Chondrocyte (in vitro differentiated cells): ENCODE measurements around the gene NCF4. TPM values are rescaled to one million over a fixed set of nuclear protein-coding genes. Genes with fewer than 3 reads are reported as not detected.

Source experiments
- DNase-seq: peaks from one replicate; pipeline ENCODE4 v3.0.0; 2021; ENCODE audit warnings: mixed read lengths, low spot score
- H3K27ac Mint-ChIP-seq: one replicate; pipeline ENCODE4 v1.8.0; 2021; ENCODE audit warnings: mild to moderate bottlenecking, moderate library complexity, mixed read lengths; ENCODE audit not compliant: unreplicated experiment
- H3K27me3 Mint-ChIP-seq: 2 replicates; pipeline ENCODE4 v1.8.0; 2021; ENCODE audit warnings: low read depth, mixed read lengths
- H3K36me3 Mint-ChIP-seq: 2 replicates; pipeline ENCODE4 v1.8.0; 2021; ENCODE audit warnings: low read depth, mixed read lengths
- H3K4me1 Mint-ChIP-seq: 2 replicates; pipeline ENCODE4 v1.8.0; 2021; ENCODE audit warnings: low read depth, mild to moderate bottlenecking, mixed read lengths
- H3K4me3 Mint-ChIP-seq: one replicate; pipeline ENCODE4 v1.8.0; 2021; ENCODE audit warnings: mild to moderate bottlenecking, moderate library complexity, mixed read lengths; ENCODE audit not compliant: unreplicated experiment
- H3K9me3 Mint-ChIP-seq: 2 replicates; pipeline ENCODE4 v1.8.0; 2021; ENCODE audit warnings: low read depth, mixed read lengths
- total RNA-seq: library from RNA; stranded (reverse); gene quantifications from 3 replicates; pipeline ENCODE4 v1.2.1, GENCODE V29; 2021
- TF ChIP-seq, protein P1 (sequence below): fragments of 200-600 bp; sonication (generic); IDR thresholded peaks from 2 replicates; pipeline ENCODE4 v1.5.0; 2021; ENCODE audit warnings: antibody characterized with exemption, mild to moderate bottlenecking, moderate library complexity

NCF4 gene
- total RNA-seq, 1 donor from 2014 or later = not detected

GRCh38 chr22:36886016-36886415, 25.2 kb downstream of the NCF4 start:
- peaks cover 11% of the 10 kb centered on the region for H3K9me3 Mint-ChIP-seq
- no peaks in the 10 kb centered on the region for H3K4me1 Mint-ChIP-seq
- TF ChIP-seq, protein P1, sequence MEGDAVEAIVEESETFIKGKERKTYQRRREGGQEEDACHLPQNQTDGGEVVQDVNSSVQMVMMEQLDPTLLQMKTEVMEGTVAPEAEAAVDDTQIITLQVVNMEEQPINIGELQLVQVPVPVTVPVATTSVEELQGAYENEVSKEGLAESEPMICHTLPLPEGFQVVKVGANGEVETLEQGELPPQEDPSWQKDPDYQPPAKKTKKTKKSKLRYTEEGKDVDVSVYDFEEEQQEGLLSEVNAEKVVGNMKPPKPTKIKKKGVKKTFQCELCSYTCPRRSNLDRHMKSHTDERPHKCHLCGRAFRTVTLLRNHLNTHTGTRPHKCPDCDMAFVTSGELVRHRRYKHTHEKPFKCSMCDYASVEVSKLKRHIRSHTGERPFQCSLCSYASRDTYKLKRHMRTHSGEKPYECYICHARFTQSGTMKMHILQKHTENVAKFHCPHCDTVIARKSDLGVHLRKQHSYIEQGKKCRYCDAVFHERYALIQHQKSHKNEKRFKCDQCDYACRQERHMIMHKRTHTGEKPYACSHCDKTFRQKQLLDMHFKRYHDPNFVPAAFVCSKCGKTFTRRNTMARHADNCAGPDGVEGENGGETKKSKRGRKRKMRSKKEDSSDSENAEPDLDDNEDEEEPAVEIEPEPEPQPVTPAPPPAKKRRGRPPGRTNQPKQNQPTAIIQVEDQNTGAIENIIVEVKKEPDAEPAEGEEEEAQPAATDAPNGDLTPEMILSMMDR = no peak
- H3K27me3 Mint-ChIP-seq = peaks cover 21% of the 10 kb centered on the region
- peaks cover 5% of the 10 kb centered on the region for H3K36me3 Mint-ChIP-seq
- H3K27ac Mint-ChIP-seq = no peak overlapping the region
- no peak for DNase-seq
- no peak overlapping the region for H3K4me3 Mint-ChIP-seq

DNA sequence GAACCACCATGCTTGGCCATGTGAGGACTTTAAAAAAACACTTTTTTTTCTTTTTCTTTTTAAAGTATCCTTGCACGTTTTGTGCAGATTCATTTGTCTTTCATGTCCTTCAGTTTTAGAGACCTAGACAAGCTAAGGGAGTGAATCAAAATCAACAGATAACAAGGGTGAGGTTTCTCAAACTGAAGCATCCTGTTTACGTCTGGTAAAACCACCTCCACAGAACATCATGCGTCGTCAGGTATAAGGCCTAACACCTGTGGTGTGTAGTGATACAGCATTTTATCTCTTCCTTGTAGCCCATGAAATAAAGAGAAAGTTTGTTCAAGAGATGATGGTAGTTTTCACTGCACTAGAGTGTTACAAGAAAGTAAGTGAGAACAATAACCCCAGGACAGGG, 26.4 kb downstream of the NCF4 start:
- Mint-ChIP-seq H3K9me3 (peaks cover 4% of the 10 kb centered on the region), H3K4me3 (no peak overlapping the region), H3K27ac (no peak overlapping the region), H3K4me1 (no peaks in the 10 kb centered on the region), H3K36me3 (peaks cover 2% of the 10 kb centered on the region), H3K27me3 (peaks cover 25% of the 10 kb centered on the region)
- DNase-seq = no peak
- TF ChIP-seq, protein P1 = no peak

- H3K4me3 Mint-ChIP-seq = no peak overlapping the region
- TF ChIP-seq, protein P1 = no peak
- no peaks in the 10 kb centered on the region for H3K4me1 Mint-ChIP-seq
- H3K36me3 Mint-ChIP-seq = peaks cover 4% of the 10 kb centered on the region
- no peak for DNase-seq
- H3K27ac Mint-ChIP-seq = no peak overlapping the region
- peaks cover 9% of the 10 kb centered on the region for H3K9me3 Mint-ChIP-seq
- peaks cover 32% of the 10 kb centered on the region for H3K27me3 Mint-ChIP-seq
These were observed 30.8 kb downstream of the NCF4 start for GRCh38 chr22:36891646-36892045.

GRCh38 chr22:36892292-36892691, 31.5 kb downstream of the NCF4 start:
- H3K27ac Mint-ChIP-seq = no peak overlapping the region
- H3K27me3 Mint-ChIP-seq = peaks cover 35% of the 10 kb centered on the region
- H3K36me3 Mint-ChIP-seq = peaks cover 4% of the 10 kb centered on the region
- DNase-seq = no peak
- H3K9me3 Mint-ChIP-seq = peaks cover 12% of the 10 kb centered on the region
- no peaks in the 10 kb centered on the region for H3K4me1 Mint-ChIP-seq
- TF ChIP-seq, protein P1 = no peak
- H3K4me3 Mint-ChIP-seq = no peak overlapping the region

DNA sequence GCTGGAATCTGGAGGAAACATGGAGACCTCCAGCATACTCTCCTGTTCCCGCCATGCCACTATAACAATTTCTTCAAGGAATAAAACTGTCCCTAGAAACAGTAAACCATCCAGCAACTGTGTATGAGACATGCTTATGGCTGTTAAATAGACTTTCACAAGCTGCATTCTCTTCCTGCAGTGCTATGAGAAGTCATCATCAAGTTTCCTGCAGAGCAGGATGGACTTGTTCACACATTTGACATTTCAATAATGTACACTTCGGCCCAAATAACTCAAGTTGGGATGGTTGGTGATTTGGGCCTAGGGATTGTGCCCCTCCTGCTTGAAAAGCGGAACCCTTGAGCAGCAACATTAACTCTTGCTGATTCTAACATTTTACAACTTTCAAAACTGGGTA, 32.5 kb downstream of the NCF4 start:
- H3K4me3 Mint-ChIP-seq = no peak overlapping the region
- peaks cover 2% of the 10 kb centered on the region for H3K36me3 Mint-ChIP-seq
- H3K27ac Mint-ChIP-seq = no peak overlapping the region
- no peaks in the 10 kb centered on the region for H3K4me1 Mint-ChIP-seq
- TF ChIP-seq, protein P1 = no peak
- H3K27me3 Mint-ChIP-seq = peaks cover 35% of the 10 kb centered on the region
- H3K9me3 Mint-ChIP-seq = peaks cover 15% of the 10 kb centered on the region
- DNase-seq = no peak
